Smooth muscle cell (in vitro differentiated cells): ENCODE measurements around the gene RHBDF1. TPM values are rescaled to one million over a fixed set of nuclear protein-coding genes. Genes with fewer than 3 reads are reported as not detected.

Experiments used
- DNase-seq: peaks from one replicate; lab custom pipeline; 2025; ENCODE audit not compliant: unreplicated experiment; lab: John Stamatoyannopoulos, UW
- H2AFZ ChIP-seq: fragments of 200-600 bp; sonication (generic); 2 replicates; pipeline ENCODE4 v1.6.0; 2016; ENCODE audit warnings: antibody characterized with exemption, low read depth, mild to moderate bottlenecking
- H3F3A ChIP-seq: fragments of 200-600 bp; sonication (generic); 2 replicates; pipeline ENCODE4 v1.6.0; 2017; ENCODE audit warnings: antibody characterized with exemption, low read depth
- H3K27ac ChIP-seq: fragments of 200-600 bp; sonication (generic); 2 replicates; pipeline ENCODE4 v1.5.1; 2016; ENCODE audit warnings: low read depth, mild to moderate bottlenecking
- H3K27me3 ChIP-seq: fragments of 200-600 bp; sonication (generic); 2 replicates; pipeline ENCODE4 v1.6.1; 2016; ENCODE audit warnings: low read depth, mild to moderate bottlenecking
- H3K36me3 ChIP-seq: fragments of 200-600 bp; sonication (generic); 2 replicates; pipeline ENCODE4 v1.5.1; 2016; ENCODE audit warnings: low read depth
- H3K4me1 ChIP-seq: fragments of 200-600 bp; sonication (generic); 2 replicates; pipeline ENCODE4 v1.5.1; 2016; ENCODE audit warnings: low read depth
- H3K4me2 ChIP-seq: fragments of 200-600 bp; sonication (generic); 2 replicates; pipeline ENCODE4 v1.6.0; 2016; ENCODE audit warnings: mild to moderate bottlenecking
- H3K4me3 ChIP-seq: fragments of 200-600 bp; sonication (generic); 2 replicates; pipeline ENCODE4 v1.5.1; 2016; ENCODE audit warnings: mild to moderate bottlenecking
- H3K79me2 ChIP-seq: fragments of 200-600 bp; sonication (generic); 2 replicates; pipeline ENCODE4 v1.6.0; 2016; ENCODE audit warnings: low read depth, mild to moderate bottlenecking
- H3K9ac ChIP-seq: fragments of 200-600 bp; sonication (generic); 2 replicates; pipeline ENCODE4 v1.6.0; 2016; ENCODE audit warnings: low read depth
- H3K9me3 ChIP-seq: fragments of 200-600 bp; sonication (generic); replicated peaks from 2 replicates; pipeline ENCODE4 v1.5.1; 2016; ENCODE audit warnings: low read depth
- H4K20me1 ChIP-seq: fragments of 200-600 bp; sonication (generic); 2 replicates; pipeline ENCODE4 v1.6.0; 2016; ENCODE audit warnings: low read depth
- WGBS: methylation state at CpG from one replicate; pipeline ENCODE4 v1.1.7; 2016; ENCODE audit warnings: low lambda C conversion rate; 5-methylcytosine and 5-hydroxymethylcytosine counted together
- polyA plus RNA-seq: library from polyadenylated mRNA; unstranded; fragments of >200 nt; fragmentation: Nextera tagmentation; extraction: Ambion mirVana; gene quantifications from 2 replicates; pipeline ENCODE4 v1.2.1, GENCODE V29; 2016
- total RNA-seq: library from RNA; depleted of rRNA; stranded (reverse); fragments of >200 nt; gene quantifications from 2 replicates; pipeline ENCODE4 v1.2.3, GENCODE V29; 2014
- TF ChIP-seq, protein P1 (sequence below): fragments of 200-600 bp; sonication (generic); IDR thresholded peaks from 2 replicates; pipeline ENCODE4 v1.5.1; 2017; ENCODE audit warnings: borderline replicate concordance, mild to moderate bottlenecking, antibody characterized with exemption; ENCODE audit not compliant: insufficient read depth, poor library complexity, severe bottlenecking

RHBDF1 gene
- total and polyA plus RNA-seq, 2 experiments from 2014 or later, result 41.4 to 68.0 TPM

DNA sequence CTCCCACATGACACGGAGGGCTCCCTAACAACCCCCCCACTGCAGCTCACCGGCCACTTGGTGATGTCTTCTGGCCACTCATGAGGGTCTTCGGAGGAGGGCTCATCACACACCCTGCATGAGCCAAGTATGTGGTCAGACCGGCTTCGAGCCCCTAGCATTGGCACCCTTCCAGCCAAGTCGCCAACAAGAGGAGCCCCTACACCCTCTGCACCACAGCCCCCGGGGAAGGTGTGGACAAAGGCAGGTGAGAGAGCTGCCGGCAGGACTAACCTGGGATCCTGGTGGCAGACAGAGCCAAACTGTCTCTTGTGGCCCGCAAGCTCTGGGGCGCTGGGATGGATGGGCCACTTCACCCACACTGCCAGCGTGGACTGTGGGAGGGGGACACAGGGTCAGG, 12.3 kb downstream of the RHBDF1 start:
- Histone ChIP-seq H3K4me2 (no peak overlapping the region), H3K4me3 (no peak overlapping the region), H4K20me1 (peaks cover 23% of the 10 kb centered on the region), H3K79me2 (peaks cover 2% of the 10 kb centered on the region), H3K9me3 (no peaks in the 10 kb centered on the region), H3F3A (no peaks in the 10 kb centered on the region), H2AFZ (no peak overlapping the region), H3K36me3 (no peaks in the 10 kb centered on the region), H3K9ac (no peak overlapping the region), H3K27me3 (no peaks in the 10 kb centered on the region), H3K27ac (no peak overlapping the region), H3K4me1 (no peaks in the 10 kb centered on the region)
- TF ChIP-seq, protein P1, sequence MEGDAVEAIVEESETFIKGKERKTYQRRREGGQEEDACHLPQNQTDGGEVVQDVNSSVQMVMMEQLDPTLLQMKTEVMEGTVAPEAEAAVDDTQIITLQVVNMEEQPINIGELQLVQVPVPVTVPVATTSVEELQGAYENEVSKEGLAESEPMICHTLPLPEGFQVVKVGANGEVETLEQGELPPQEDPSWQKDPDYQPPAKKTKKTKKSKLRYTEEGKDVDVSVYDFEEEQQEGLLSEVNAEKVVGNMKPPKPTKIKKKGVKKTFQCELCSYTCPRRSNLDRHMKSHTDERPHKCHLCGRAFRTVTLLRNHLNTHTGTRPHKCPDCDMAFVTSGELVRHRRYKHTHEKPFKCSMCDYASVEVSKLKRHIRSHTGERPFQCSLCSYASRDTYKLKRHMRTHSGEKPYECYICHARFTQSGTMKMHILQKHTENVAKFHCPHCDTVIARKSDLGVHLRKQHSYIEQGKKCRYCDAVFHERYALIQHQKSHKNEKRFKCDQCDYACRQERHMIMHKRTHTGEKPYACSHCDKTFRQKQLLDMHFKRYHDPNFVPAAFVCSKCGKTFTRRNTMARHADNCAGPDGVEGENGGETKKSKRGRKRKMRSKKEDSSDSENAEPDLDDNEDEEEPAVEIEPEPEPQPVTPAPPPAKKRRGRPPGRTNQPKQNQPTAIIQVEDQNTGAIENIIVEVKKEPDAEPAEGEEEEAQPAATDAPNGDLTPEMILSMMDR, result no peak
- no peak for DNase-seq
- WGBS, result 98% methylated on average over 11 of the region's 11 CpGs

DNA sequence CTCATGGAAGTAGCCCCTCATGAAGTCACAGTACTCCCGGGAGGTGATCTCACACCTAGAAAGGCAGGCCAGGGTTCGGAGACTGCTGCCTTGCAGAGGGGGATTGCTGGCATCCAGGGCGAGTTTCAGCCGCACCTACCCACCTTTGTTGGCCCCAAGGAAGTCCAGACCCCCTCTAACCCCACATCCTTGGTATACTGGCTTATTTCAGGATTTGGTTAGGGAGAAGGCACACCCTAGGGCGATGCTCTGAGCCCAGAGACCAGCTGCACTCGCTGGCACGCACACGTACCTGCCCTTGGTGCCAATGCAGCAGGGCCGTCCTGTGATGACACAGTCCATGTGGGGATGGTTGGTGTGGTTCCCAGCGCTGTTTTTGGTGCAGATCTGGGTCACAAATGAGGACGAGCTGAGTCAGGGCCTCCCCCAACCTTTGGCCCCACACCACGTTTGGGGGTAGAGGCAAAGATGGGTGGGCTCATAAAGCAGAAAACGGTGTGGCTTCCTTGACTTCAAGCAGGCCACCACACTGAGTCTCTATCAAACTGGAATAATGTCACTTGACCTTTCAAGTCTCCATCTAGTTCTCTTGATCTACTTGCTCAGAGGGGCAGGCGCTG, 12.9 kb downstream of the RHBDF1 start:
- peaks cover under 1% of the 10 kb centered on the region for H3K79me2 ChIP-seq
- no peaks in the 10 kb centered on the region for H3F3A ChIP-seq
- H3K9me3 ChIP-seq, result no peaks in the 10 kb centered on the region
- H3K4me2 ChIP-seq, result no peak overlapping the region
- no peak overlapping the region for H3K4me3 ChIP-seq
- H3K4me1 ChIP-seq, result peaks cover under 1% of the 10 kb centered on the region
- no peaks in the 10 kb centered on the region for H3K36me3 ChIP-seq
- H3K27me3 ChIP-seq, result no peaks in the 10 kb centered on the region
- H3K27ac ChIP-seq, result no peak overlapping the region
- TF ChIP-seq, protein P1, result no peak
- no peak overlapping the region for H3K9ac ChIP-seq
- no peak for DNase-seq
- 96% methylated on average over 14 of the region's 14 CpGs for WGBS
- H2AFZ ChIP-seq, result no peak overlapping the region
- H4K20me1 ChIP-seq, result peaks cover 17% of the 10 kb centered on the region

DNA sequence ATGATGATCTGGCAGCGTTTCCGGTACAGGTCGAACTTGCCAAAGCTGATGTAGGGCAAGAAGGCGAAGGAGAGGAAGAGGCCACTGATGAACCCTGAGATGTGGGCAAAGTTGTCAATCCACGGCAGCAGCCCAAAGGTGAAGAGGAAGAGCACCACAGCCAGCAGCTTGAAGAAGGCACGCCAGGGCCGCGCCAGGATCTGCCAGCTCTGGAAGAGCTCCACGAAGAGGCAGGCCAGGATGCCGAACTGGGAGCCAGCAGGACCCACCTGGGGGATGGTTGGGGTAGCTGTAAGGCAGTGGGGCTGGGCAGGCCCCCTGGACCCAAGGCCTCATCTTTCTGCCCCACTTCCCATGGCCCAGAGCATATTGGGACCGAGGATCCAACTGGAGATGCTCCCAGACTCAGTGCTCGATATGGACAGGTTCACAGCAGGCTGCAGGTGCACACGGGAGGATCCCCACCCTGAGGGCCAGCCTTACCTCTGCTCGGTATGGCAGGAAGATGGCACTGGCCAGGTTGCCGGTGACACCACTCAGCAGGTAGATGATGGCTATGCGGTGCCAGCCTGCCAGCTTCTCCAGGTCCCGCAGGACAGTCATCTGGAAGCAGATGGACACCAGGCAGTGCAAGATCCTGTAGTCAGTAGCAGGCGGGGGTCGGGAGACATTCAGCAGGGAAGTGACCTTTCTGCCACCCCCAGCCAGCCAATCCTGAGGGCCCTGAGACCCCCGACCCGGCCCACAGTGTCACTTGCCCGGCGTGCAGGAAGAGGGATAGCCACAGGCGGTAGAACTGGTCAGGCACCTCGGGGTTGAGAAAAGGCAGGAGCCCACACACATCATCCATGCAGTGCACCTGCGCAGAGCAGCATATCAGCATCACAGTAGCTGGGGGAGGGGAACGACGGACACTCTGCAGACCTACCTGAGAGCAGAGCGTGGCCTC, 13.7 kb downstream of the RHBDF1 start:
- Histone ChIP-seq H3K27ac (no peak overlapping the region), H3K4me3 (no peak overlapping the region), H3K36me3 (no peaks in the 10 kb centered on the region), H4K20me1 (peaks cover 9% of the 10 kb centered on the region), H3K4me1 (peaks cover 6% of the 10 kb centered on the region), H3K27me3 (no peaks in the 10 kb centered on the region), H3K79me2 (peaks cover 9% of the 10 kb centered on the region), H3K4me2 (no peak overlapping the region), H2AFZ (no peak overlapping the region), H3K9me3 (no peaks in the 10 kb centered on the region), H3K9ac (no peak overlapping the region), H3F3A (no peaks in the 10 kb centered on the region)
- DNase-seq, result no peak
- WGBS, result 97% methylated on average over 29 of the region's 29 CpGs
- TF ChIP-seq, protein P1, result no peak
